Lower leg skin (tissue), 3 donors: Measurements from ENCODE around the gene SLC13A3.

Source experiments
- CTCF ChIP-seq, 3 donors: fragments of 450-650 bp; IDR thresholded peaks; one replicate each; pipeline ENCODE4 v1.5.1; 2016; ENCODE audit warnings: antibody characterized with exemption in 3 of 3, mild to moderate bottlenecking in 3 of 3, moderate library complexity in 2 of 3
- POLR2A ChIP-seq, 2 donors: fragments of 450-650 bp; IDR thresholded peaks; one replicate each; pipeline ENCODE4 v1.6.1; 2016 to 2017; ENCODE audit warnings: antibody characterized with exemption in 2 of 2, mild to moderate bottlenecking in 1 of 2, moderate library complexity in 1 of 2

DNA sequence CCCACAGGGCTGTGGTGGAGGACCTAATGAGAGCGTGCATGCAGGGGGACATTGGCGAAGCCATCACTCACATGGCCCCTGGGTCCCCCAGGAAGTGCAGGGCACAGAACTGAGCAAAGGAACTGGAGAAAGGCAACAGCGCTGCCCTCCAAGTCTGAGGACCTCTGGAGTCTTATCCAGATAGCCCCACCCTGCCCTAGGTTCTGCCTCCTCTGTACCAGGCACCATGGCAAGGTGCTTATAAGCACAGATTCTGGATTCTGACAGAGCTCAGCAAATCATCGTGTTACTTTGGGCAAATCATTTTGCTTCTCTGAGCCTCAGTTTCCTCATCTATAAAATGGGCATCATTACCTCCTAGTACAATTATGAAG, 44.5 kb downstream of the SLC13A3 start:
- no peak for TF ChIP-seq CTCF (IDR thresholded peaks at IDR 0.05)
- no peak for TF ChIP-seq POLR2A (IDR thresholded peaks at IDR 0.05)
